Gastroesophageal sphincter (tissue), 3 donors: ENCODE measurements around the gene ORC6.

Experiments used
- CTCF ChIP-seq, 4 experiments: fragments of 200-600 bp in 2 of 4; fragments of 450-650 bp in 2 of 4; sonication (generic) in 1 of 4; IDR thresholded peaks; one replicate each; pipeline ENCODE4 v1.5.1; 2017 to 2019; ENCODE audit warnings: antibody characterized with exemption in 4 of 4, mild to moderate bottlenecking in 2 of 4, moderate library complexity in 2 of 4
- POLR2A ChIP-seq, 2 donors: fragments of 450-650 bp; IDR thresholded peaks; one replicate each; pipeline ENCODE4 v1.6.1; 2017; ENCODE audit warnings: antibody characterized with exemption in 2 of 2, mild to moderate bottlenecking in 2 of 2, moderate library complexity in 1 of 2
- POLR2AphosphoS5 ChIP-seq: sonication (generic); formaldehyde crosslinking; IDR thresholded peaks from one replicate; pipeline ENCODE4 v1.6.1; 2017; ENCODE audit warnings: antibody characterized with exemption

DNA sequence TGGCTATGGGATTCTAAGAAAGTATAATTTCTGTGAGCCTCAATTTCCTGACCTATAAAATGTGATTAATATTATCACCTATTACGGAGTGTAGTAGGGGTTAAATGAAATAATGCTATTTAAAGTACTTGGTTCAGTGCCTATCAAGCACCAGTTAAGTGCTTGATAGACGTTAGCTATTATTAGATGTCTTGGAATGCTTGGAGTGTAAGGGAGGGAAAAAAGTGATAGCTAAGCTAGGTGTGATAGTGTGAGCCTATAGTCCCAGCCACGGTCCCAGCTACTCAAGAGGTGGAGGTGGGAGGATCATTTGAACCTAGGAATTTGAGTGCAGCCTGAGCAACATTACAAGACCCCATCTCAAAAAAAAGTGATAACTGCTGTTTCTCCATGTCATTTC lies 7.5 kb downstream of the ORC6 start:
- TF ChIP-seq CTCF (IDR thresholded peaks at IDR 0.05) (no peak), POLR2A (IDR thresholded peaks at IDR 0.05) (no peak), POLR2AphosphoS5 (no peak)
